Suprapubic skin (tissue), 4 donors: ENCODE data around the gene KRAS. TPM values are rescaled to one million over a fixed set of nuclear protein-coding genes. Genes with fewer than 3 reads are reported as not detected.
A peak's percentile ranks its signal among the peaks of the same experiment; 100 is the strongest.

Experiments
- DNase-seq, 2 donors: peaks; one replicate each; pipeline ENCODE4 v3.0.0-alpha.2; 2019; ENCODE audit warnings: low spot score in 2 of 2
- H3K27ac ChIP-seq: fragments of 200-600 bp; sonication (generic); one replicate; pipeline ENCODE4 v1.5.1; 2019
- H3K27me3 ChIP-seq: fragments of 200-600 bp; sonication (generic); one replicate; pipeline ENCODE4 v1.5.1; 2019
- H3K36me3 ChIP-seq: fragments of 200-600 bp; sonication (generic); one replicate; pipeline ENCODE4 v1.5.1; 2019
- H3K4me1 ChIP-seq: fragments of 200-600 bp; sonication (generic); one replicate; pipeline ENCODE4 v1.5.1; 2019
- H3K4me3 ChIP-seq: fragments of 200-600 bp; sonication (generic); one replicate; pipeline ENCODE4 v1.5.1; 2019; ENCODE audit warnings: mild to moderate bottlenecking
- H3K9me3 ChIP-seq: fragments of 200-600 bp; sonication (generic); one replicate; pipeline ENCODE4 v1.5.1; 2019
- CTCF ChIP-seq, 2 donors: fragments of 200-600 bp in 1 of 2; fragments of 450-650 bp in 1 of 2; sonication (generic) in 1 of 2; IDR thresholded peaks; one replicate each; pipeline ENCODE4 v1.5.1; 2016 to 2019; ENCODE audit warnings: antibody characterized with exemption in 2 of 2, mild to moderate bottlenecking in 1 of 2, moderate library complexity in 1 of 2
- EP300 ChIP-seq: sonication (generic); formaldehyde crosslinking; IDR thresholded peaks from one replicate; pipeline ENCODE4 v1.6.1; 2017; ENCODE audit warnings: antibody characterized with exemption
- POLR2A ChIP-seq, 2 donors: fragments of 450-650 bp; IDR thresholded peaks; one replicate each; pipeline ENCODE4 v1.6.1; 2017; ENCODE audit warnings: antibody characterized with exemption in 2 of 2, mild to moderate bottlenecking in 2 of 2, moderate library complexity in 2 of 2
- POLR2AphosphoS5 ChIP-seq, 3 donors: sonication (generic); formaldehyde crosslinking; IDR thresholded peaks; one replicate each; pipeline ENCODE4 v1.6.1; 2017; ENCODE audit warnings: antibody characterized with exemption in 3 of 3
- WGBS: methylation state at CpG from one replicate; pipeline ENCODE4 v1.1.5; 2018; 5-methylcytosine and 5-hydroxymethylcytosine counted together
- total RNA-seq, 4 donors: library from RNA; depleted of rRNA; stranded (reverse); fragments of >200 nt; gene quantifications; one replicate each; pipeline ENCODE4 v1.1.0, GENCODE V29; 2016

Gene KRAS
- total RNA-seq, 4 donors from 2014 or later = 14.9 to 26.8 (median 19.2) TPM

DNA sequence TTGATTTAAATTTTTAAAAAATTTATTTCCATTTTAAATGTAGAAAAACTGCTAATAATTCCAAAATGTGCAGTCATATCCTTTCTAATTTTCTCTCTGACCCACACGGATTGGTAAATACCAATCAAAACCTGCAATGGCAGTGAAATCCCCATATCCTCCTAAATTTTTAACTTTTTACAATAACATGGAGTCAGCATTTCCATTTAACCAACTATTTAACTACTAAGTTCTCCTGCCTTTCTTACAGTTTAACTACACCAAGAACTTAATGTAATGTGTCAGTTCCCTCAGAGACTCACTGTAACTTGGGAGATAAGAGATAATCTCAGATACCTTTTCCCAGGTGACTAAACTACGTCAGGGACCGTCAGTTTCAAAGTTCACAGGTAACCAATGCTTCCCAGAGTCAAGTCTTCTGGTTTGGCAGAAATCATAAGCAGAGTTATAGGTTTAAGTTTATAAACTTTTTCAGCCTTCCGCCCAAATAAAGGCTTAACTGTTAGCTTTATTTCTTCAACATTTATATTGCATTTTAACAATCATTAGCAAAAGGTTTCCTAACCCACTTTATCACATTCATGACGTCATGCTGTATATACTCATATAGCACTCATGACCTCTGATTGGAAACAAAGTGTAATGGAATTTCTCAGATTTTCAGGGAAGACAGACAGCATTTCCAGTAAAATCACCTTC, 7.6 kb downstream of the KRAS start:
- H3K4me3 ChIP-seq = no peak overlapping the region
- TF ChIP-seq CTCF (IDR thresholded peaks at IDR 0.05) = no peak
- no peak for TF ChIP-seq POLR2AphosphoS5 (IDR thresholded peaks at IDR 0.05)
- no peak for TF ChIP-seq EP300
- TF ChIP-seq POLR2A (IDR thresholded peaks at IDR 0.05) = no peak
- peaks cover 4% of the 10 kb centered on the region for H3K4me1 ChIP-seq
- WGBS = 88% methylated on average over 5 of the region's 5 CpGs
- H3K27ac ChIP-seq = no peak overlapping the region
- no peak for DNase-seq
- no peaks in the 10 kb centered on the region for H3K27me3 ChIP-seq
- no peaks in the 10 kb centered on the region for H3K36me3 ChIP-seq
- H3K9me3 ChIP-seq = no peaks in the 10 kb centered on the region

DNA sequence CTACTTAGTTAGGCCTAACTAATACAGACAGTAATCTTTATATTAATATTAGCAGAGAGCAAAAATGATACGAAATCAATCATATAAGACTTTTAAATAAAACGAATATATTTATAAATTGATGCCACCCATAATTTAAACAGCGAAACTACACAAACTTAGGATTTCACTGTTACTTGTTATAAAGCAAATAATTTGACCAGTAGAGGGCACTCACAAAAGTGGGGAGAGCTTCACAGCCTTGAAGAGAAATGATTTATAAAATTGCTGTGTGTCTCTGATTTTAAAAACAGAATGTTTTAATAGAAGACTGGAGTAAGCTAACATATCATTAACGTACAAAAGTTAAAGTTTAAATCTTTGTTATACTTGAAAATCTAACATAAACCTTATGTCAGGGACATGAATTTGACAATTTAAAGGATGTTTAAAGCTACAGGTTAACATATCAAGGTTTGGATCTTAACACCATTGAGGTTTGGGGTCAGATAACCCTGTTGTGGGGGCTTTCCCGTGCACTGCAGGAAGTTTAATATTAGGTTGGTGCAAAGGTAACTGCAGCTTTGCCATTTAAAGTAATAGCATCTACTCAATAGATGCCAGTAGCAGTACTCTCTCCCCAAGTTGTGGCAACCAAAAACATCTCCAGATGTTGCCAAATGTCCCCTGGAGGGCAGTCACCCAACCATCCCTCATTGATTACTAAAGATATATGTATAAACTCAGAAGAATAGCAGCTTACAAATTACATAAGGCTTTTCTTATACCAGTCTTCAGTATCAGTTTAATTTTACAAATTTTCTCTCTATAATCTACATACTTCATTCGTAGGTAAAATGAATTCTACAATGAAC, 9.3 kb downstream of the KRAS start:
- Histone ChIP-seq H3K27ac (no peak overlapping the region), H3K4me3 (no peak overlapping the region), H3K36me3 (peaks cover 3% of the 10 kb centered on the region), H3K4me1 (peaks cover 4% of the 10 kb centered on the region), H3K27me3 (no peaks in the 10 kb centered on the region), H3K9me3 (no peaks in the 10 kb centered on the region)
- no peak for DNase-seq
- 40% methylated on average over 6 of the region's 6 CpGs for WGBS
- TF ChIP-seq CTCF (IDR thresholded peaks at IDR 0.05) = peak; percentile 44 to 54
- TF ChIP-seq POLR2AphosphoS5 (IDR thresholded peaks at IDR 0.05) = no peak
- no peak for TF ChIP-seq EP300

DNA sequence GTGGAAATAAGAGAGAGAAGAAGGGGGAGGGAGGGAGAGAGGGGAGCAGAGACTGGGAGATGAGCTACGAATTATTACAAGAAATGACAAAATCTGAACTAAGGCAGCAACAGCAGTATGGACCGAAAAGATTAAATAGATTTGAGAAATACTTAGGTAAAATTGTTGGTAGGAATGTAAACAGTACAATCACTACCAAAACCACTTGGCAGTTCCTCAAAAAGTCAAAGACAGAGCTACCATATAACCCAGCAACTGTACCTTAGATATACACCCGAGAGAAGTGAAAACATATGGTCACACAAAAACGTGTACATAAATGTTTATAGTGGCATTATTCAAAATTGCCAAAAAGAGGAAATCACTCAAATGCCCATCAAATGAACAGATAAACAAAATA, 14.1 kb downstream of the KRAS start:
- no peak overlapping the region for H3K27ac ChIP-seq
- no peak for TF ChIP-seq POLR2AphosphoS5 (IDR thresholded peaks at IDR 0.05)
- TF ChIP-seq CTCF (IDR thresholded peaks at IDR 0.05) = no peak
- TF ChIP-seq EP300 = no peak
- no peak for TF ChIP-seq POLR2A (IDR thresholded peaks at IDR 0.05)
- WGBS = 86% methylated on average over 4 of the region's 4 CpGs
- H3K4me1 ChIP-seq = peaks cover 4% of the 10 kb centered on the region
- H3K27me3 ChIP-seq = no peaks in the 10 kb centered on the region
- no peak overlapping the region for H3K4me3 ChIP-seq
- H3K36me3 ChIP-seq = peaks cover 10% of the 10 kb centered on the region
- no peaks in the 10 kb centered on the region for H3K9me3 ChIP-seq
- no peak for DNase-seq

GRCh38 chr12:25236190-25236589, 14.5 kb downstream of the KRAS start:
- no peak overlapping the region for H3K4me3 ChIP-seq
- no peak for TF ChIP-seq POLR2AphosphoS5 (IDR thresholded peaks at IDR 0.05)
- no peak for TF ChIP-seq EP300
- no peak for TF ChIP-seq CTCF (IDR thresholded peaks at IDR 0.05)
- TF ChIP-seq POLR2A (IDR thresholded peaks at IDR 0.05) = no peak
- H3K9me3 ChIP-seq = no peaks in the 10 kb centered on the region
- no peaks in the 10 kb centered on the region for H3K27me3 ChIP-seq
- 18% methylated on average over 1 of the region's 1 CpG for WGBS
- H3K27ac ChIP-seq = no peak overlapping the region
- peaks cover 10% of the 10 kb centered on the region for H3K36me3 ChIP-seq
- DNase-seq = no peak
- no peaks in the 10 kb centered on the region for H3K4me1 ChIP-seq

- Histone ChIP-seq H3K9me3 (no peaks in the 10 kb centered on the region), H3K4me3 (no peak overlapping the region), H3K27me3 (no peaks in the 10 kb centered on the region), H3K4me1 (no peaks in the 10 kb centered on the region), H3K36me3 (no peaks in the 10 kb centered on the region), H3K27ac (no peak overlapping the region)
- no peak for DNase-seq
- 95% methylated on average over 1 of the region's 1 CpG for WGBS
- TF ChIP-seq POLR2A (IDR thresholded peaks at IDR 0.05) (no peak), EP300 (no peak)
Measured at GRCh38 chr12:25213338-25213737, 37.4 kb downstream of the KRAS start.
